HEK293 (cell line): ENCODE data around the gene C5orf63.

Experiments
- CTCF ChIA-PET: fragments of 350-600 bp; formaldehyde crosslinking; extraction: SDS; loops from one replicate; lab custom pipeline; 2021; ENCODE audit warnings: antibody characterized with exemption; lab: Yijun Ruan, JAX
- POLR2A ChIA-PET: fragments of 300-600 bp; formaldehyde crosslinking; extraction: SDS; loops from one replicate; lab custom pipeline; 2020; ENCODE audit warnings: antibody characterized with exemption, inconsistent platforms; lab: Yijun Ruan, JAX
- H3K27ac ChIP-seq: fragments of 200-500 bp; sonication (Bioruptor generic); 2 replicates; pipeline ENCODE4 v1.5.1; 2014; ENCODE audit warnings: low read depth, low read length, control low read depth, inconsistent platforms; ENCODE audit errors: extremely low read depth
- H3K36me3 ChIP-seq, 2 experiments: fragments of 200-500 bp in 1 of 2; sonication (Bioruptor generic) in 1 of 2; 1 replicate in 1 of 2; 2 replicates in 1 of 2; pipeline ENCODE4 v1.5.1; 2014 to 2017; ENCODE audit warnings: inconsistent platforms in 2 of 2, low read length in 2 of 2; ENCODE audit not compliant: control insufficient read depth in 2 of 2, insufficient read depth in 1 of 2
- H3K4me1 ChIP-seq: fragments of 200-500 bp; sonication (Bioruptor generic); 2 replicates; pipeline ENCODE4 v1.5.1; 2014; ENCODE audit warnings: mild to moderate bottlenecking, low read length, inconsistent platforms; ENCODE audit not compliant: control insufficient read depth, insufficient read depth
- H3K4me3 ChIP-seq: 2 replicates; pipeline ENCODE4 v1.5.1; 2011; ENCODE audit warnings: low read depth, mild to moderate bottlenecking, control low read depth, low read length, moderate library complexity
- H3K9me3 ChIP-seq: fragments of 200-500 bp; sonication (Bioruptor generic); 2 replicates; pipeline ENCODE4 v1.5.1; 2014; ENCODE audit warnings: low read depth, low read length, inconsistent platforms; ENCODE audit not compliant: control insufficient read depth, insufficient read depth
- HOXC10 ChIP-seq: sonication (generic); formaldehyde crosslinking; IDR thresholded peaks from 2 replicates; pipeline ENCODE4 v1.8.1; 2023; ENCODE audit warnings: mild to moderate bottlenecking, missing genetic modification reagents
- KLF7 ChIP-seq: fragments of 450-650 bp; formaldehyde crosslinking; IDR thresholded peaks from 2 replicates; pipeline ENCODE4 v1.5.1; 2016; ENCODE audit warnings: missing biosample characterization, missing genetic modification characterization, borderline replicate concordance
- SETDB1 ChIP-seq: IDR thresholded peaks from one replicate; pipeline ENCODE4 v1.6.1; 2017; ENCODE audit warnings: mild to moderate bottlenecking, low read length, moderate library complexity, mixed read lengths; ENCODE audit not compliant: insufficient read length
- SP7 ChIP-seq: fragments of 450-650 bp; formaldehyde crosslinking; IDR thresholded peaks from 2 replicates; pipeline ENCODE4 v1.5.1; 2016; ENCODE audit warnings: missing biosample characterization, missing genetic modification characterization
- ZBTB21 ChIP-seq: fragments of 450-650 bp; formaldehyde crosslinking; IDR thresholded peaks from 2 replicates; pipeline ENCODE4 v1.5.1; 2017; ENCODE audit warnings: missing biosample characterization, missing genetic modification characterization
- ZFP3 ChIP-seq: fragments of 450-650 bp; formaldehyde crosslinking; IDR thresholded peaks from 2 replicates; pipeline ENCODE4 v1.5.1; 2016; ENCODE audit warnings: low read depth, missing biosample characterization, missing genetic modification characterization
- ZNF174 ChIP-seq: fragments of 450-650 bp; formaldehyde crosslinking; IDR thresholded peaks from 2 replicates; pipeline ENCODE4 v1.5.0; 2017; ENCODE audit warnings: missing biosample characterization, mild to moderate bottlenecking, missing genetic modification characterization
- ZNF2 ChIP-seq: fragments of 450-650 bp; formaldehyde crosslinking; IDR thresholded peaks from 2 replicates; pipeline ENCODE4 v1.5.1; 2016; ENCODE audit warnings: missing biosample characterization, missing genetic modification characterization
- ZNF266 ChIP-seq: fragments of 450-650 bp; formaldehyde crosslinking; IDR thresholded peaks from 2 replicates; pipeline ENCODE4 v1.5.1; 2016; ENCODE audit warnings: missing biosample characterization, missing genetic modification characterization, low read depth
- ZNF335 ChIP-seq: fragments of 450-650 bp; formaldehyde crosslinking; conservative IDR thresholded peaks from 2 replicates; pipeline ENCODE4 v1.5.1; 2016; ENCODE audit warnings: missing biosample characterization, missing genetic modification characterization
- ZNF350 ChIP-seq: fragments of 450-650 bp; formaldehyde crosslinking; IDR thresholded peaks from 2 replicates; pipeline ENCODE4 v1.5.0; 2017; ENCODE audit warnings: missing biosample characterization, mild to moderate bottlenecking, missing genetic modification characterization
- ZNF558 ChIP-seq: fragments of 450-650 bp; formaldehyde crosslinking; IDR thresholded peaks from 2 replicates; pipeline ENCODE4 v1.5.1; 2016; ENCODE audit warnings: missing biosample characterization, missing genetic modification characterization
- ZNF585B ChIP-seq: fragments of 450-650 bp; formaldehyde crosslinking; IDR thresholded peaks from 2 replicates; pipeline ENCODE4 v1.5.1; 2016; ENCODE audit warnings: missing biosample characterization, missing genetic modification characterization
- ZNF747 ChIP-seq: fragments of 450-650 bp; formaldehyde crosslinking; IDR thresholded peaks from 2 replicates; pipeline ENCODE4 v1.5.1; 2016; ENCODE audit warnings: missing biosample characterization, missing genetic modification characterization
- ZNF768 ChIP-seq: fragments of 450-650 bp; formaldehyde crosslinking; IDR thresholded peaks from 2 replicates; pipeline ENCODE4 v1.5.1; 2018; ENCODE audit warnings: missing biosample characterization, mild to moderate bottlenecking, missing genetic modification characterization
- ZNF837 ChIP-seq: fragments of 450-650 bp; formaldehyde crosslinking; IDR thresholded peaks from 2 replicates; pipeline ENCODE4 v1.5.1; 2016; ENCODE audit warnings: missing biosample characterization, missing genetic modification characterization
- TF ChIP-seq, protein P1 (sequence below): fragments of 450-650 bp; formaldehyde crosslinking; IDR thresholded peaks from 2 replicates; pipeline ENCODE4 v1.5.1; 2016; ENCODE audit warnings: missing biosample characterization, missing genetic modification characterization
- TF ChIP-seq, protein P2 (sequence below): fragments of 450-650 bp; IDR thresholded peaks from 2 replicates; pipeline ENCODE4 v1.5.1; 2018; ENCODE audit warnings: missing biosample characterization, mild to moderate bottlenecking, missing genetic modification characterization
- TF ChIP-seq, protein P3 (sequence below): fragments of 450-650 bp; formaldehyde crosslinking; IDR thresholded peaks from 2 replicates; pipeline ENCODE4 v1.5.0; 2017; ENCODE audit warnings: missing biosample characterization, missing genetic modification characterization, borderline replicate concordance
- TF ChIP-seq, protein P4 (sequence below): fragments of 450-650 bp; formaldehyde crosslinking; IDR thresholded peaks from 2 replicates; pipeline ENCODE4 v1.5.1; 2016; ENCODE audit warnings: missing biosample characterization, missing genetic modification characterization

C5orf63 gene

DNA sequence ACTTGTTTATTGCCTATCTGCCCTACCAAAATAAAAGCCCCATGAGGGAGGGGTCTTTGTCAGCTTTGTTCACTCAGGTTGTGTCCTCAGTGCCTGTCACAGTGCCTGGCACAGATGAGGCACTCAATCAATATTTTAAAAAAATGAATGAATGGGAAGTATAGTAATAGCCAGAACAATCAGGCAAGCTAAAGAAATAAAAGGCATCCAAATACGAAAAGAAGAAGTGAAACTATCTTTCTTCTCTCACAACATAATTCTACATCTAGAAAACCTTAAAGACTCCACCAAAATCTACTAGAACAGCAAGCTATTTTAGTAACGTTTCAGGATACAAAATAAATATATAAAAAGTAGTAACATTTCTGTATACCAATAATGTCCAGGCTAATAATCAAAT lies 37.8 kb upstream of the C5orf63 start:
- Histone ChIP-seq H3K27ac (no peak overlapping the region), H3K4me3 (no peak overlapping the region), H3K9me3 (no peaks in the 10 kb centered on the region; the same call in 1 of the 2 replicates), H3K4me1 (no peaks in the 10 kb centered on the region), H3K36me3 (no peaks in the 10 kb centered on the region)
- TF ChIP-seq HOXC10 (CRISPR knock-in tag) (no peak), ZNF837 (tag by site-specific recombination) (no peak), ZNF266 (tag by site-specific recombination) (no peak), ZNF350 (no peak), KLF7 (no peak), ZNF558 (no peak), SP7 (tag by site-specific recombination) (no peak), ZNF768 (no peak), ZNF585B (tag by site-specific recombination) (no peak), ZNF335 (tag by site-specific recombination) (no peak), ZBTB21 (tag by site-specific recombination) (no peak), ZFP3 (tag by site-specific recombination) (no peak), ZNF2 (tag by site-specific recombination) (no peak), ZNF174 (tag by site-specific recombination) (no peak), ZNF747 (tag by site-specific recombination) (no peak), SETDB1 (no peak)
- TF ChIP-seq, protein P1, sequence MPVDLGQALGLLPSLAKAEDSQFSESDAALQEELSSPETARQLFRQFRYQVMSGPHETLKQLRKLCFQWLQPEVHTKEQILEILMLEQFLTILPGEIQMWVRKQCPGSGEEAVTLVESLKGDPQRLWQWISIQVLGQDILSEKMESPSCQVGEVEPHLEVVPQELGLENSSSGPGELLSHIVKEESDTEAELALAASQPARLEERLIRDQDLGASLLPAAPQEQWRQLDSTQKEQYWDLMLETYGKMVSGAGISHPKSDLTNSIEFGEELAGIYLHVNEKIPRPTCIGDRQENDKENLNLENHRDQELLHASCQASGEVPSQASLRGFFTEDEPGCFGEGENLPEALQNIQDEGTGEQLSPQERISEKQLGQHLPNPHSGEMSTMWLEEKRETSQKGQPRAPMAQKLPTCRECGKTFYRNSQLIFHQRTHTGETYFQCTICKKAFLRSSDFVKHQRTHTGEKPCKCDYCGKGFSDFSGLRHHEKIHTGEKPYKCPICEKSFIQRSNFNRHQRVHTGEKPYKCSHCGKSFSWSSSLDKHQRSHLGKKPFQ (tag by site-specific recombination), result no peak
- TF ChIP-seq, protein P2, sequence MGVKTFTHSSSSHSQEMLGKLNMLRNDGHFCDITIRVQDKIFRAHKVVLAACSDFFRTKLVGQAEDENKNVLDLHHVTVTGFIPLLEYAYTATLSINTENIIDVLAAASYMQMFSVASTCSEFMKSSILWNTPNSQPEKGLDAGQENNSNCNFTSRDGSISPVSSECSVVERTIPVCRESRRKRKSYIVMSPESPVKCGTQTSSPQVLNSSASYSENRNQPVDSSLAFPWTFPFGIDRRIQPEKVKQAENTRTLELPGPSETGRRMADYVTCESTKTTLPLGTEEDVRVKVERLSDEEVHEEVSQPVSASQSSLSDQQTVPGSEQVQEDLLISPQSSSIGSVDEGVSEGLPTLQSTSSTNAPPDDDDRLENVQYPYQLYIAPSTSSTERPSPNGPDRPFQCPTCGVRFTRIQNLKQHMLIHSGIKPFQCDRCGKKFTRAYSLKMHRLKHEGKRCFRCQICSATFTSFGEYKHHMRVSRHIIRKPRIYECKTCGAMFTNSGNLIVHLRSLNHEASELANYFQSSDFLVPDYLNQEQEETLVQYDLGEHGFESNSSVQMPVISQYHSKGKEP (tag by site-specific recombination), result no peak
- TF ChIP-seq, protein P3, sequence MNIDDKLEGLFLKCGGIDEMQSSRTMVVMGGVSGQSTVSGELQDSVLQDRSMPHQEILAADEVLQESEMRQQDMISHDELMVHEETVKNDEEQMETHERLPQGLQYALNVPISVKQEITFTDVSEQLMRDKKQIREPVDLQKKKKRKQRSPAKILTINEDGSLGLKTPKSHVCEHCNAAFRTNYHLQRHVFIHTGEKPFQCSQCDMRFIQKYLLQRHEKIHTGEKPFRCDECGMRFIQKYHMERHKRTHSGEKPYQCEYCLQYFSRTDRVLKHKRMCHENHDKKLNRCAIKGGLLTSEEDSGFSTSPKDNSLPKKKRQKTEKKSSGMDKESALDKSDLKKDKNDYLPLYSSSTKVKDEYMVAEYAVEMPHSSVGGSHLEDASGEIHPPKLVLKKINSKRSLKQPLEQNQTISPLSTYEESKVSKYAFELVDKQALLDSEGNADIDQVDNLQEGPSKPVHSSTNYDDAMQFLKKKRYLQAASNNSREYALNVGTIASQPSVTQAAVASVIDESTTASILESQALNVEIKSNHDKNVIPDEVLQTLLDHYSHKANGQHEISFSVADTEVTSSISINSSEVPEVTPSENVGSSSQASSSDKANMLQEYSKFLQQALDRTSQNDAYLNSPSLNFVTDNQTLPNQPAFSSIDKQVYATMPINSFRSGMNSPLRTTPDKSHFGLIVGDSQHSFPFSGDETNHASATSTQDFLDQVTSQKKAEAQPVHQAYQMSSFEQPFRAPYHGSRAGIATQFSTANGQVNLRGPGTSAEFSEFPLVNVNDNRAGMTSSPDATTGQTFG, result no peak
- TF ChIP-seq, protein P4, sequence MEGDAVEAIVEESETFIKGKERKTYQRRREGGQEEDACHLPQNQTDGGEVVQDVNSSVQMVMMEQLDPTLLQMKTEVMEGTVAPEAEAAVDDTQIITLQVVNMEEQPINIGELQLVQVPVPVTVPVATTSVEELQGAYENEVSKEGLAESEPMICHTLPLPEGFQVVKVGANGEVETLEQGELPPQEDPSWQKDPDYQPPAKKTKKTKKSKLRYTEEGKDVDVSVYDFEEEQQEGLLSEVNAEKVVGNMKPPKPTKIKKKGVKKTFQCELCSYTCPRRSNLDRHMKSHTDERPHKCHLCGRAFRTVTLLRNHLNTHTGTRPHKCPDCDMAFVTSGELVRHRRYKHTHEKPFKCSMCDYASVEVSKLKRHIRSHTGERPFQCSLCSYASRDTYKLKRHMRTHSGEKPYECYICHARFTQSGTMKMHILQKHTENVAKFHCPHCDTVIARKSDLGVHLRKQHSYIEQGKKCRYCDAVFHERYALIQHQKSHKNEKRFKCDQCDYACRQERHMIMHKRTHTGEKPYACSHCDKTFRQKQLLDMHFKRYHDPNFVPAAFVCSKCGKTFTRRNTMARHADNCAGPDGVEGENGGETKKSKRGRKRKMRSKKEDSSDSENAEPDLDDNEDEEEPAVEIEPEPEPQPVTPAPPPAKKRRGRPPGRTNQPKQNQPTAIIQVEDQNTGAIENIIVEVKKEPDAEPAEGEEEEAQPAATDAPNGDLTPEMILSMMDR (tag by site-specific recombination), result no peak
- POLR2A ChIA-PET, result no interaction called here
- CTCF ChIA-PET, result no interaction called here
